Measurements from ENCODE around the gene TSEN2.
"Not testable (repeated sequence)": the region's sequence is repeated elsewhere in the genome, so short reads cannot be mapped to it uniquely, and the experiment has no call there.

Gene TSEN2

DNA sequence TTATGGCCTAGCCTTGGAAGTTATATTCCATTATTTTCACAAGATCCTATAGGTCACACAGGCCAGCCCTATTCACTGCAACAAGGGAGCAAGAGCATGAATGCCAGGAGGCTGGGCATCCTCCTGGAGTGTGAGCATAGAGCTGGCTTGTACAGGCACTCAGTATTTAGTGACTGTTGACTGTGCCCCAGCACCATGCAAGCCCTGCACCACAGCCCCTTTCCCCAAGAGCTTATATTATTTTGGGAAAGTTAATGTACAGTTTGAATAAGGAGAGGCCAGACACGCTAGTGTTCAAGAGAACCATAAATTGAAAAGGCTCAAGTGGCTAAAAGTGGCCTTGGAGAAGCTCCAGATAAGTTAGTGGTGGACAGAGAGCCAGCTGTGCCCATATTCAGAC, 32.3 kb upstream of the TSEN2 start:
- no peak overlapping the region for H3K4me3 ChIP-seq (ENCODE audit: low read depth, low read length)

- no peak overlapping the region for H3K4me3 ChIP-seq (ENCODE audit: low read depth, low read length)
Observed at GRCh38 chr3:12452361-12453330, 31.6 kb upstream of the TSEN2 start.

- no peak overlapping the region for H3K4me3 ChIP-seq (ENCODE audit: low read depth, low read length)
Observed at GRCh38 chr3:12454076-12454815, 30.0 kb upstream of the TSEN2 start.

DNA sequence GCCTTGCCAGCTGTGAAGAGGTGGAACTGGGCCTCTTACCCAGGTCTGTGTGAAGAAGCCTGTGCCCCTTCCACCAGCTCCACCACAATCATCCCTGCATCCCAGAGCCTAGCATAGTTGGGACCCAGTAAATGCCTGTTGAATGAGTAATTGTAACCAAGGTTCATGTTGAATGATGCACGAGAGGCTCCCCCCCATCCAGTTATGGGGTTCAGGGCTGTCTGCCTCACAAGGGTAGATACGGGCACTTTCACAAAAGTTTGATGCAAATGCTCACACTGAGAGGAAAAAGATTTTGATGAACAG, 29.5 kb upstream of the TSEN2 start:
- H3K4me3 ChIP-seq (ENCODE audit: low read depth, low read length), result no peak overlapping the region

DNA sequence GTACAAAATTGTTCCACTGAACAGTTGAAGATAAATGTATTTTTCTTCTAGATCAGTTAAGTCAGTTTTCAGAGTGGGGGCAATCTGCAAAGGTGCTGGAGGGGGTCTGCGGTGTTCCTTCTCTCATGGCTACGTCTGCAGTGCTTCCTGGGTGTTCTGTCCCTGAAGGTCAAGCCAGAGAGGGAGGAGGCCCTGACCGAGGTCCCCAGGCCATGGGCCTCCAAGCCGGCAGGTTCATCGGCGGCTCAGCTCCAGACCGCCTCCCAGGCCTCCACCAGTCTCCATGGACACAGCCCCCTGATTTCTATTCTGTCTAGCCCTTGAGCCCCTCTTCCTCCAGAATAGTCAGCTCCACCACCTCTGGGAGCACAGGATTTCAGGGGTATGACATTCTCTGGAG, 28.5 kb upstream of the TSEN2 start:
- H3K4me3 ChIP-seq (ENCODE audit: low read depth, low read length), result no peak overlapping the region

DNA sequence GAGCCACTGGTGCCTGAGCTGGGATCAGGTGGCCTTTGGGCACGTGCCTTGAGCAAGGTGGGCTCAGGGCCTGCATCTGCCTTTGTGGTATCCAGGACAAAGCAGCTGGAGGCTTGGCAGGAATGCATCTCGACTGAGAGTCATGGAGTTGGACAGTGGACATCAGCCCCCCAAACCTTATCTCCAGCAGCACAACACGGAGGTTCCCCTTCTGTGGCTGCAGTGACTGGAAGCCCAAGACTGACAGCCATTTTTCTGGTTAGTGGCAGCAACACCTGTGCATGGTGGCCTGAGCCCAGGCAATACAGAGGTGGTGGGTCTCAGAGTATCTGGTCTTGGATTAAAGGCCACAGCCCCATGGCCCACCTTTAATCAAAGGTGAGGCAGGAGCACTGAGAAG, 27.8 kb upstream of the TSEN2 start:
- no peak overlapping the region for H3K4me3 ChIP-seq (ENCODE audit: low read depth, low read length)

DNA sequence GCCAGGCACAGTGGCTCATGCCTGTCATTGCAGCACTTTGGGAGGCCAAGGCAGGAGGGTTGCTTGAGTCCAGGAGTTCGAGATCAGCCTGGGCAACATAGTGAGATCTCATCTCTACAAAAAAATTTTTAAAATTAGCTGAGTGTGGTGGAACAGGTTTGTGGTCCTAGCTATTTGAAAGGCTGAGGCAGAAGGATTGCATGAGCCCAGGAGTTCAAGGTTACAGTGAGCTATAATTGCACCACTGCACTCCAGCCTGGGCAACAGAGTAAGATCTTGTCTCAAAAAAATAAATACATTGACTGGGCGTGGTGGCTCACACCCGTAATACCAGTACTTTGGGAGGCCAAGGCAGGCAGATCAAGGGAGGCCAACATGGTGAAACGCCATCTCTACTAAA, 26.9 kb upstream of the TSEN2 start:
- H3K4me3 ChIP-seq (ENCODE audit: low read depth, low read length), result not testable (repeated sequence)

DNA sequence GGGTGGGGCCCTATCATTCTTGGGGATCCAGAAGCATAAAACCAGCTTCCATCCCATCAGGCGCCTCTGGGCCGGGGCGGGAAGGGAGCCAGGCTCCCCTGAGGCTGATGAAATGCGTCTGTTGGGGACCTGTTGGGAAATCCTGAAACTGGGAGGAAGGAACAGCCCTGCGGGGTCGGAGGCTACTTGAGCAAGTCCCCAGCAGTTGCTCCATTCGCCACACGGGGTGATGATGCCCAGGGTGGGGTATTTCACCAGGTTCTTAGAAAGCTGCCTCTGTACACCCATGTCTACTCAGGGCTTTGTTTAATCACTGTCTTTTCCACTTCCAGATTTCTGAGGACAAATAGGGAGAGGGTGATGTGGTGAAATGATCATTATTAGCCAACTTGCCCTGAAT, 25.4 kb upstream of the TSEN2 start:
- no peak overlapping the region for H3K4me3 ChIP-seq (ENCODE audit: low read depth, low read length)

DNA sequence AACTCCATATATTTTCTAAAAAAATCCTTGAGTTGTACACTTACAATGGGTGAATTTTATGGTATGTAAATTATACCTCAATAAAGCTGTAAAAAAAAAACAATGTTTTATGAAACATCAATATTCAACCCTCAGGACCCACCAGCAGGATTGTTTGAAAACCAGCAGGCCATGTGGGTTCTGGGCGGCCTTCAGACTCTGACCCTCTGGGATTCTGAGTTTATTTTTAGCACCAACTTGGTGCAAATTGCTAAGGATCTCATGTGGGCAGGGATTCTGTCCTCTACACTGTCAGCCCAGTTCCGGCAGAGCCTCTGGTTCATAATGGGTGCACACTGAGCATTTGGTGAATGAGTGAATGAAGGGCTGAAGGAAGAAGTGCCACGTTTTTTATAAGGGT, 24.2 kb upstream of the TSEN2 start:
- no peak overlapping the region for H3K4me3 ChIP-seq (ENCODE audit: low read depth, low read length)

- no peak overlapping the region for H3K4me3 ChIP-seq (ENCODE audit: low read depth, low read length)
Observed at GRCh38 chr3:12461097-12461649, 23.1 kb upstream of the TSEN2 start.

DNA sequence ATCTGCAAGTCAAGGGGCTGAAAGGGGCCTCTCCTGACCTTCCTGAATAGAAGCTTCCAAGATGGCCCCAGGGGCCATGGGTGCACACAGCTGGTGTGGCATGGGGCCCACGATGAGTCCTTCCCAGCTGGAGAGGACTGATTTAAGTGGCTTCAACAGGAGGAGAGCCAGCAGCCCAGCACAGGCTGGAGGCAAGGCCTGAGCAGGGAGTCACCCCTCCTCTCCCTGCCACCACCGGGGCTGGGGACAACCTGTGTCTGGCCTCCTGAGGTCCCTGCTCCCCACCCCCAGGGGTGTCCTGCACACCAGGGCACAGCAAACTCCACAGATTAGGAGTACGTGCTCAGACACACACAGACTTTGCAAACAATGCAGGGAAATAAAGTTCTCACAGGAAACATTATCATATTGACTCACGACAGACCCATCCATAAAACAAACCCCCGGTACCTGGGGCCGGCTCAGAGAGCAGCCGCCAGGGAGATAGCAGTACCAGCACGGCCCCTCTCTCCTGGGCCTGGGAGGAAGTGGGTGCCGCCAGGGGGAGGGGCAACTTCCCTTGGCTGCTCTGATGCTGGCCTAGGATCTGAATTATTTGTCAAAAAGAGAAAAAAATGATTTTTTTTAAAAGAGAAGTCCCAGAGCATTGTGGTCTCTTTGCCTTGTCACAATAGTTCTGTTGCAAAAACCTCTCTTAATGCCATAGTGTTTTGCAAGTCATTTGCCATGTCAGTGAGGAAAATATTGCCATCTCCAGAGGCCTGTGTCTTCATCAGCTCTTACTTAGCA, 21.9 kb upstream of the TSEN2 start:
- no peak overlapping the region for H3K4me3 ChIP-seq (ENCODE audit: low read depth, low read length)

DNA sequence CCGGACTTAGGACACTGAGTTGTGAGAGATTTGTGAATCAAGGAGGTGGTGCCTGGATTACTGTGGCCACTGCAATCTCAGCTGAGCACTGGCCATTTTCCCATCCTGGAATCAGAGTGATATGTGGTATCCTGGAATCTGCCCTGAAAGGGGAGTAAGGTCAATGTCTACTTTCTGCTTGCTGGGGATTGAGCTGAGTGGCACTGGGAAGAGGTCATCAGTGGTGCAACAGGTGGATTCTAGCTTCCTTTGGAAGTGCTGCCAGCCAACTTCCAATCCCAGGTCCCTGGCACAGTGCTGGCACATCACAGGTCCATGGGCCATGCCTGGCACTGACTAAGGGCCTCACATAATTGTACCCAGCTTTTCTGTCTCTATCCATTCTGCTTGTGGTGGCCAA, 20.6 kb upstream of the TSEN2 start:
- no peak overlapping the region for H3K4me3 ChIP-seq (ENCODE audit: low read depth, low read length)

- no peak overlapping the region for H3K4me3 ChIP-seq (ENCODE audit: low read depth, low read length)
Observed at GRCh38 chr3:12464181-12464580, 20.1 kb upstream of the TSEN2 start.

GRCh38 chr3:12465151-12465835, 19.0 kb upstream of the TSEN2 start:
- H3K4me3 ChIP-seq (ENCODE audit: low read depth, low read length), result no peak overlapping the region

- H3K4me3 ChIP-seq (ENCODE audit: low read depth, low read length), result no peak overlapping the region
Observed at GRCh38 chr3:12465836-12466225, 18.4 kb upstream of the TSEN2 start.

DNA sequence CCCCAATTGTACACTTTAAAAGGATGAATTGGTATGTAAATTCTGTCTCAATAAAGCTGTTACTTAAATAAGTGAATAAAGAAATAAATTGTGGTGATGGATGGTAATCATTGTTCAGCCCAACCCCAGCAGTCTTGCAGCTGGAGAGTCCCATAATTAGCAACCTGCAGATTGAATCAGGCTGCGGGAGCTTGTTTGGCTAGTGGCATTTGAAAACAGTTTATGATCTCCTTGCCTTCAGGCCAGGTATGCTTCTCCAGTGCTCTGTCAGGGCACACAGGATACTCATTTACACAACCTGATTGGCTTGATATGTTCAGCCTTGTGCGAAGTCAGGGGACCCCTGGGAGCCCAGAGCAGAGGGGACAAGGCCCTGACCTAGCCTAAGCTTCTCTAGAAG, 16.5 kb upstream of the TSEN2 start:
- H3K4me3 ChIP-seq (ENCODE audit: low read depth, low read length), result no peak overlapping the region

DNA sequence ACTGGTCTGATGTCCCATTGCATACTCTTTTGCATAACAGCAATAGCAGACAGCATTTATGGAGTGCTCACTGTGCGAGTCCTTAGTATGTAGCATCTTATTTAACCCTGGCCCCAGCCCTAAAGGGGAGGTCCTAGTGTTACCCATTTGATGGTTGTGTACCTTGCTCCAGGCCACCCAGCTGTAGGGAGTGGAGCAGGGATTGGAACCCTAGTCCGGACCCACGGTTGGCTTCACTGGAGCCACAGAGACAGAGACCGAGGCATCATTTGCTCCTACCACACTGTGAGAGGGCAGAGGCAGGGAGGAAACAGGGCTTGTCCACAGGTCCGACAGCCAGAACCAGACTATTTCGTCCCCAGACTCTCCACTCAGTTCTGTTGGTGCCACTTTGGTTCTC, 16.0 kb upstream of the TSEN2 start:
- H3K4me3 ChIP-seq (ENCODE audit: low read depth, low read length), result no peak overlapping the region

DNA sequence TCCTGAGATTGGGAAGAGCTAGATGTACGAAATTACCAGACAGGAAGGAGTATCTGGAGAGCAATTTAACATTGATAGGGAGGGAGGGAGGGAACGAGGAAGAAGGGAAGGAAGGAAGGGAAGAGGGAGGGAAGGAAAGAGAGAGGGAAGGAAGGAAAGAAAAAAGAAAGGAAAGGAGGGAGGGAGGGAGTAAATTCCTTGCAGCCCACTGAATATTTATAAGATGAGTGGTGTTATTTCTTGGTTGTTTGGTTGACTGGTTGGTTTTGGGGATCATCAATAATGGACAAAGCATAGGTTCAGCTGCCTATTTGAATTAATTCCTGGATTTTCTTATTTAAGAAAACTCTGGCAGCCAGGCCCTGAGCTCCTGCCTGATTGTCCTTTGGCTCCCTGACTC, 15.5 kb upstream of the TSEN2 start:
- H3K4me3 ChIP-seq (ENCODE audit: low read depth, low read length), result no peak overlapping the region

DNA sequence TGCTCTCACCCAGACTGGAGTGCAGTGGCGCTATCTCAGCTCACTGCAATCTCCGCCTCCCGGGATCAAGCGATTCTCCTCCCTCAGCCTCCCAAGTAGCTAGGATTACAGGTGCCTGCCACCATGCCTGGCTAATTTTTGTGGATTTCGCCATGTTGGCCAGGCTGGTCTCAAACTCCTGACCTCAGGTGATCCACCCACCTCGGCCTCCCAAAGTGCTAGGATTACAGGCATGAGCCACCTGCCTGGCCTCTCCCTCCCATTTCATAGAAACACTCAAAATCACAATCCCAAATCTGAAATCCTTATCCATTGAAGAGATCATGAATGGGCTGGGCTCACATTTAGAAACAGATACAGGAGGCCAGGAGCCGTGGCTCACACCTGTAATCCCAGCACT, 15.1 kb upstream of the TSEN2 start:
- H3K4me3 ChIP-seq (ENCODE audit: low read depth, low read length), result not testable (repeated sequence)

DNA sequence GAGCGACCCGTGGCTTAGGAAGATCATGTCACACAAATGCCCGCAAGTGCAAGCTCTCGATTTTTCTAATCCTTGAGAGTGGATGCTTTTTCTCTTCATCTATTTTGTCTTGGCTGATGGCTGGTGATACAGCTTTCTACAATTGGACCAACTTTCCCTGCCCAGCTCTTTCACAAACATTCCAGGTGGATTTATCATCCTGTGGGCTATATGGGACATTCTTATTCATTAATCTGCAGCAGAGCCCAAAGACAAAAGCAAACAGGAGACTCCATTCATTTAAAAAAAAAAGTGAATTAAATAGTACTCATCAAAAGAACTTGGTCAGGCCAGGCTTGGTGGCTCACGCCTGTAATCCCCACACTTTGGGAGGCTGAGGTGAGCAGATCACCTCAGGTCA, 14.2 kb upstream of the TSEN2 start:
- no peak overlapping the region for H3K4me3 ChIP-seq (ENCODE audit: low read depth, low read length)

- no peak overlapping the region for H3K4me3 ChIP-seq (ENCODE audit: low read depth, low read length)
Observed at GRCh38 chr3:12470680-12471079, 13.6 kb upstream of the TSEN2 start.

Data from iPS-11a (cell line).